CD1c-positive myeloid dendritic cell (primary cell): Measurements from ENCODE around the gene ARAP1.
A peak's percentile ranks its signal among the peaks of the same experiment; 100 is the strongest.

ENCODE experiments used
- DNase-seq: peaks from one replicate; pipeline ENCODE4 v3.0.0-alpha.2; 2016; ENCODE audit errors: extremely low spot score

Gene ARAP1

DNA sequence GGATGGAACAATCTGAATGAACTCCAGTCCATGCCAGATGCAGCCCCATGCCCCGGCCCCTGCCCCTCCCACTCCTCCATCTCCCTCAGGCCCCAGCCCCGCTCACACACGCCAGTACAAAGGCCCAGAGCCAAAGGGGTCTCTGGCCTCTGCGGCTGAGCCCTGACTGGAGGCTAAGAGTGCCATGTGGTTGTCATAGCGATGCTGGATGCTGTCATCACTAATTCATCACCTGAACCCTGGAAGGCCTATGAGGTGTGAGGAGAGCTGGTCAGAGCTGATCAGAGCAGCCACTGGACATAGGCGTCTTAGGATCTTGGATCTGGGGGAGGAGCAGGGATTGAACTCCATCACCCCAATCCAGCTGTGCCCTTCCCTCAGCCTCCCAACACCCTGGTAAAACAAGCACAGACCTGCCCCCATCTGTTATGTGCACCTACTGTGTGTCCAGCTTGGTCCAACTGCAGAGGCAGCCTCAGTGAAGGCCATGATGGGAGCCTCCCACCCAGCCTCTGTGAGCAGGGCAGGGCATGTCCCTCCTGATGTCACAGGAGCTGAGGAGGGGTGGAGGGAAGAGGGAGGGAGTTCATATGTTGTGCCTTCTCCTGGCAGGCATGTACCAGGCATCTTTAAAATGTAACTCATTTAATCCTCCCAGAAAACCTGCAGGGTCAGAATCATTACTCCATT, 94.7 kb downstream of the ARAP1 start:
- DNase-seq: no peak

DNA sequence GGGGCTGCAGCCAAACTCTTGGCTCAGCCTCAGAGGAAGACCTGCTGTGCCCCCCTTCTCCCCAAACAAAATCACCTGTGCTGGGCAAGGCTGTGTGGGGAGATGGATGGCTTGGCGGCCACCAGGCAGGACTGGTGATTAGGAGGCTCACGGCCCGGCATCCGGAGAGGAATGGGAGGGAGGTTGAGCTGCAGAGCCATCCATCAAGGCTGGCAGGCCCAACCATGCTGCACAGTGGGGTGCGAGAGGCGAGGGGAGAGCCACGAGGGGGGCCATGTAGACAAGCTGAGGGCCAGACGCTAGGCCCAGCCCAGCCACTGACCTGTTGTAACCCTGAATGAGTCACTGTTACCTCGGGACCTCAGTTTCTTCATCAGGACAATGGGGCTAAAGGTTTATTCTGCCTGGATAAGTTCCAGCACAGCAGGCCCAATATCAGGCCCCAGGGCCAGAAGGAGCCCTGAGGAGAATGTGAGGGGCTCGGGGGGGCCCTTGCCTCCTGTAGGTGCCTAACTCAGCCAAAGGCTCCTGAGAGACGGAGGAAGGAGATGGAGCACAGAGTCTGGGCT, 96.2 kb downstream of the ARAP1 start:
- no peak for DNase-seq

DNA sequence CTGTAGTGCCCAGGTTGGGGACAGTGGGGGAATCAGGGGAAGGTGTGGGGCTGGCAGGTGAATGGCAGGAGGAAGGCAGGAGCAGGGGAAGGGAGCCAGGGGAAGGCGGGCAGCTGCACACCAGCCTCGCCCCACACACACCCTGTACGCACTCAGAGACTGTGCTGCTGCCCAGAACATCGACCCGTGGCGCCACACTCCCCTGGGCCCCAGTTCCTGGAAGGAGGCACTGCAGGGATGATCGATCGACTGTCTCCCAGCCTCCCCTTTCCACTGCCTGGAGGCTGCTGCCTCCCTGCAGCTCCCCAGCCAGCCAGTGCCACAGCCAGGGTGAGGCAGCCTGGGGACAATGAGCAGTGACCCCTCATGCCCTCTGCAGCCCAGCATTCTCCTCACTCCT, 97.2 kb downstream of the ARAP1 start:
- no peak for DNase-seq

DNA sequence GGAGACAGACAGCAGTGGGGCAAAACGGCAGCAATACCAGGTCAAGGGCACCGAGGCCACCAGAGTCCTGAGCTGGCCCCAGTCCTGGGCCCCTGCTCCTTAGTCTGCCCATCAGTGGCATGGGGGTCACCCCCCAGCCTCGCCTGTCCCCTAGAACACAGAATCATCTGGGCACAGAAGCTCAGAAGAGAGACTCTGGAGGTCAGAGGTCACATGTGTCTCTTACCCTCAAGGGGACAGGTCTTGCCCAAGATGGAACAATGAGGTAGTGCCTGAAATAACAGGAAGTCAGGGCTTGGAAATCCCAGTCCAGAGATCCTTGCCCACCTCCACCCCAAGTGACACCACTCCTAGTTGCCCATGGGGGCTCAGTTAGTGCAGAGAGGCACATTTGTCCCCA, 98.6 kb downstream of the ARAP1 start:
- peak; percentile 50 for DNase-seq

DNA sequence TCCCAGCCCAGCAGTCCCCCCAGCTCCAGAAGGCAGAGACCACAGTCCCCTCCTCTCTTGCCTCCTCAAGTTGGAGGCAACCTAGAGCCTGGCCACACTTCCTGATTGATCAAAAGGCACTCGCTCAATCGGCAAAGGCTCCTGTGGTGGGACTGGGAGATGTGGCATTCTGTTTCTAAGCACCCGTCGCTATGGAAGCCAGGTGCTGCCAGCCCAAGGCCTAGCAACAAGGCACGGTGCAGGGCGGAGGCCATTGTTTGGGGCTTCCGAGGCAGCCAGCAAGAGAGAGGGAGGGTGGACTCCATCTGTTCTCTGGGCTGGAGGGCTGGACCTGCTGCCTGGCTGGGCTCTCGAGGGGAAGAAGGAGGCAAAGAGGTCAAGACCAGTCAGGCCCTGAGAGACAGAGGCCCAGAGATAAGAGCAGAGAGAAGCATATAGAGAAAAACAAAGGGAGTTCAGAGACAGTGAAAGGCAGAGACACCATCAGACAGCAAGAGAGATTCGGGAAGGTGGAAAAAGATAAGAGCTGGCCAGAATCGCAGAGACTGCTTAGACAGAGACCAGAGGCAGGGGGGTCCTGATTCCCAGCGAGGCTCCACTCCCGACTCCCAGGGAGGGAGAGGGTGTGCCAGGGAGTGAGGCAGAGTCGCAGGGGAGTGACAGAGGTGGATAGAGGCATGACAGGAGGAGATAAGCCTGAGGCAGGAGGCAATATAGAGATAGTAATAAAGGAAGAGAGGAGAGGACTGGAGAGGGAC, 99.2 kb downstream of the ARAP1 start:
- no peak for DNase-seq

DNA sequence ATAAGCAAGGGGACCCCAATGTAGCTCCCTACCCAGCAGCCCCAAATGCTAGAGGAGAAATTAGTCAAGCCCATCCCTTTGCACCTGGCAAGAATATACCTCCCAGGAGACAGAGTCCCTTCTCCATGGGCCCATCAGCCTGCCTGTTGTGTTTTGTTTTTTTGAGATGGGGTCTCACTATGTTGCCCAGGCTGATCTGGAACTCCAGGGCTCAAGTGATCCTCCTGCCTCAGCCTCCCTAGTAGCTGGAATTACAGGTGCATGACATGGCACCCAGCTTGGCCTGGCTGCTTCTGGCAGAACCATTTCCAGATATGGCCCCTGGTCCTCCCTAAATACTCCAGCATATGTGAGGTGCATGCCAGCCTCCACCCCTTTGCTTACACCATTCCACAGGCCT, 100.1 kb downstream of the ARAP1 start:
- no peak for DNase-seq

DNA sequence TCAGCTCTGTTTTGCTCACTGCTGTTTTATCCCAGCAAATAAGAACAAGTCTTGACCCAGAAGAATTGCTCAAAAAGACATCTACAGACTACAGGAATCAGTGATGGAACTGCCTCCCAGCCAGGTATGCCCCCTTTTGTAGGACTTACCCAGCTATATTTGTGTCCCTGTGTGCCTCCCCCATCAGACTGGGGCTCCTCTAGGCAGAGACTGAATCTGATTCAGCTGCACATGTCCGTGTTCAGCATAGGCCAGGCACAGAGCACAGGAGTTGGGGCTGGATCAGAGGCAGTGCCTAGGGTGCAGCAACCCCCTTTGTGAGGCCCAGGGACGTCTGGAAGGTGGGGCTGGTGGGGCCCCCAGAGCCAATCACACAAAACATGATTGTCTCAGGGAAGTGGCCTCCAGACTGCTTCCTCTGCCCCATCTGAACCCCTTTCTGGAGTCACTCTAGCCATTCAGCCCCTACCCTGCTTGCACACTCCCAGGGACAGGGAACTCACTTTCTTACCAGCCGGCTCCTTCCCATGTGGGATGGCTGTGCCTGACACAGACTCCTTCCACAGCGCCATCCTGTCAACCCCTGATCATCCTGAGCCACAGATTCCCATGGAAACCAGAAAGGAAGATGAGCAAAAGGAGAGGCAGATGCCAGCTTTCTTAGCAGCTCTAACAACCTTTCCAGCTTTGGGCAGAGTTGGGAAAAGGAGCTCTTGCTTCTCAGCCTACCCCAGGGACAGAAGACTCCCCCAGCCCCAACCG, 102.8 kb downstream of the ARAP1 start:
- DNase-seq: no peak

DNA sequence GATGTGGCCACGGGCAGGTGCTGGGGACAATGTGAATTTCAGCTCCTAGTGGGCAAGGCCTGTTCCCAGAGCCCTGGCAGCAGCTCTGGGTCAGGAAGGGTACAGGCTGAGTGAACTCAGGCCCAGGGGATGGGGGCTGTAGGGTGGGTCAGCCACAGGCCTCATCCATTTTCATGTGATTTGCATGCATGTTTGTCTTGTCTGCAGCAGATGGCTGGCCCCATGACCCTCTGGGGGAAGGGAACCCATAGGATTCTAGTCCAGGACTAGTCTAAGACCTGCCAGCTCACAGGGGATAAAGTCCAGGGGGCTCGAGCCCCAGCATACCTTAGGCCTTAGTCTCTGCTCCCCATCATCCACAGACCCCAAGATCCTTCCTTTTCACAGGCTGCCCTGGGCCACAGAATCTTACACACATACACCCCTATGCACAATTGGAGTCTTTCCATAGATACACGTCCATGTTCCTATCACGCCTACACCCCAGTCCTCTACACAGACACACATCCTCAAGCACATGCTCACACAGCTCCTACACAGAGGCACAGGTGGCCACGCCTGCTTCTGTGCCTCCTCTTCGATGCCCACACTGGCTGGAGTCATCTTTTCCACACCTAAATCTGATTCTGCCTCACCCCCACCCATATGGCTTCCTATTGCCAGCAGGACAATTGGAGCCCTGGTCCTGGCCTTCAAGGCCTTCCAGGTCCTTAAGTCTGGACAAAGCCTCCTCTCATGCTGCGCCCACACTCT, 103.6 kb downstream of the ARAP1 start:
- DNase-seq: no peak

DNA sequence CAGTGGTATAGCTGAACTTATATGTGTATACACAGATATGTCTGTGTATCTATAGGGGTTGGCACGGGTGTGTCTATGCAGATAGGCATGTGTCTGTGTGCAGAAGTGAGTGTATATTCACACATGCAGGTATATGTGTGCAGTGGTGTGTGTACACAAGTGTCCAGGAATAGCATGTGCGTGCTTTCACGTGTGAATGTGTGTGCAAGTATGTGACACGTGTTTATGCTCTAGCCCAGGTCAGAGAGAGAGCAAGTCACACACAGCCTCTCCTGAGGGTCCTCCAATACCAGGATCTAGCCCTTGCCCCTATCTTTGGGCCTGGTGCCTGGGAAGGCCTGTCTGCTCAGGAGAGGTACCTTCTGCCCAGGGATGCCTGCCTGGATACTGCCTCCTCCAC, 104.3 kb downstream of the ARAP1 start:
- no peak for DNase-seq

DNA sequence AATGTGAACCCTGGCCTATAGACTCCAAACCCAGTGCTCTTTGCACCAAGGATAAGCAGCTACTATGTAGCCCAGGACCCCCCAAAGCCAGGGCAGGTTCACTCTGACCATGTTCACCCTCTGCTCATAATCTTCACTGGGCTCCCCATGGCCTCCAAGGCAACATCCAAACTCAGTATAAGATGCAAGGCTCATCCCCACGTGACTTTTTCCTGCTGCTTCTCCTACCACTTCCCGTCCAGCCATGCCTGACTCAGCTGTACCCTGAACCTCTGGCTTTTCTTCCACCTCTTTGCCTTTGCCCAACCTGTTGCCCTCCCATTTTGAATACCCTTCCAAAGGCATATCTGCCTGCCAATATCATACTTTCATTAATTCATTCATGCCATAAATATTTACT, 105.7 kb downstream of the ARAP1 start:
- no peak for DNase-seq

DNA sequence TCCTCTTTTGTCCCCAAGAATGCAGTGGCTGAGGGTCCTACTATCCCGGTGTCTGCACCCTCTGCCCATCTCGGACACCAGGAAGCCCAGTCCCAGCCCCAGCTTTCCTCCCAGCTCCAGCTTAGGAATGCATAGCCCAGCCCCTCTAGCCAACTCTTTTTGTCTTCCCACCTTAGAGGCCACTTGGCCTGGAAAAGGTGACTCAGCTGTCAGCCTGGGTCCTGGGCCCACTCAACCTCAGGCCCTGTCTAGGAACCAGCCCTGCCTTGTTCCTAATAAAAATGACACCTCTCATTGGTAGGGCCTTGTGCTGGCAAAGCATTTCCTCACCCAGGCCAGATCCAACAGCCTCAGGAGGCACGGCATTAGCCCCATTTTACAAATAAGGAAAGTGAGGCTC, 106.2 kb downstream of the ARAP1 start:
- no peak for DNase-seq

DNA sequence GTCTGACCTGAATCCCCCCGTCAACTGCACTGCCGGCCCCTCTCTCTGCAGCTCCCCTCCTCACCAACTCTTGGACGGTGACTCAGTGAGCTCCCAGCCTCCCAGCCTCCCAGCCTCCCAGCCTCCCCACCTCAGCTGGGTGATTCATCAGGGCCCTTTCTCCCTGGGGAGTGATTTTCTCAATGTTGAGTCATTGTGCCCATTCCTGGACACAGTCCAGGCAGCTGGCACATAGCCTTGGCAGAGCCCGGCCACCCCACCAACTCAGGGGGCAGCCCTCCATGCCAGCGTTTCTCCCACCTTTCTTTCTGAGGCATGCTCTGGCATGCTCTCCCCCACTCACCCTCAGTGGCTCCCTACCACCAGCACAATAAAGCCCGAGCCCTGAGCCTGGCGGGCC, 108.7 kb downstream of the ARAP1 start:
- peak; percentile 15 for DNase-seq

DNA sequence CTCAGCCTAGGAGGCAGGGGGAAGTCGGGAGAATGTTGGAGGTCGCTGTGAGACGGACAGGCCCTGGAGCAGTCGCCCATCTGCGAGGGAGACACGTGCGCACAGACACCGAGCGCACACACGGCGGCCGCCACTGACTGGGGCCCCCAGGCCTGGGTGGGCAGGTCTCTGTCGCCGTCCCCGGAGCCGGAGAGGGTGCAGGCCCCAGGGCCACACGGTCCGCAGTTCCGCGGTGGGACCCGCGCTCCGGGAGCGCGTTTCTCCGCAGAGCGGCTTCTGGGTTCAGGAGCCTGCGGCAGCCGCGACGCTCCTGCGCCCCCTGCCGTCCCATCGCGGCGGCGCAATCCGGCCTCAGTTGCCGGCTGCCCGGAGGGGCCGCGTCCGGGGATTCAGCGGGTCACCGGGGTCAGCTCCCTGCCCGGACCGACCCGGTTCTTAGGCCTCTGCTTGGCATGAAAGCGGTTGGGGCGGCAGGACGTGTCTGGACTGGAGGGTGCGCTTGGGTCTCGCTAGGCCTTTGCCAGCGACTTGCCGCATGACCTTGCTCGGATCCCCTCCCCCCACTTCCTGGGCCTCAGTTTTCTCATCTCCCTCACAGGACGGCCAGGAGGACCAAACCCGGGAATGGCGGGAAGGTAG, 109.2 kb downstream of the ARAP1 start:
- DNase-seq: peak; percentile 79

DNA sequence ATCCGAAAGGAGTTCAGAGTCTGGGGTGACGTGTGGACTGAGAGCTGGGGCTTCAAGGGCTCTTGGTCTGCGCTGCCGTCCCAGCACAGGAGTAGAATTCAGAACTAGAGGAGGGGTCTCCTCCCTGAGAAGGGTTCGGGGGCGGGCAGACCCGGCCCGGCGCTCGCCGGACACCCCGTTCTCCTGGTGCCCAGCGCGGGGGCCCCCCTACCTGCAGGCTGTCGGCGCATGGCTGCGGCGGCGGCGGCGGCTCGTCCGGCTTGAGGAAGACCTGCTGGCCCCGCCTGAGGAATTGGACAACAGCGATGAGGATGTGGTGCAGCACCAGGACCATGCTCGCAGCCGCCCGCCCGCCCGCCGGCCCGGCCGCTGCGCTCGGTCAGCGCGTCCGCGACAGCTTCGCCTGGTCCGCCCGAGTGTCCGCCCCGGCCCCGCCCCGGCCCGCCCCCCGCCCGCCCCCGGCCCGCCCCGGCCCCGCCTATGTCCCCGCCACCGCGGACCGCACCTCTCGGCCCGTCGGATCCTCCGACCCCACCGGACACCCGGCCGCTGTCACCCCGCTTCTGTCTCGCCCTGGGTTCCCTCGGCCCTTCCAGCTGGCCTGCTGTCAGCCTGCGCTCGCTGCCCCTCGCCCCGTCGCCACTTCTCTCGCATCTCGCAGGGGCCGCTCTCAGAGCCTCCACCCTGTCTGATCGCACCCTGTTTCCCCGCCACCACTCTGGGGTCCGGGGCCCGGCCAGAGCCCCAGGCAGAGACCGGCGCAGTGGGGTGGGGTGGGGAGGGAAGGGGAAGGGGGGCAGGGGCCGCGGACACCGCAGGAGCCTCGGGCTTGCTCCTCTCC, 109.9 kb downstream of the ARAP1 start:
- DNase-seq: peak; percentile 43

DNA sequence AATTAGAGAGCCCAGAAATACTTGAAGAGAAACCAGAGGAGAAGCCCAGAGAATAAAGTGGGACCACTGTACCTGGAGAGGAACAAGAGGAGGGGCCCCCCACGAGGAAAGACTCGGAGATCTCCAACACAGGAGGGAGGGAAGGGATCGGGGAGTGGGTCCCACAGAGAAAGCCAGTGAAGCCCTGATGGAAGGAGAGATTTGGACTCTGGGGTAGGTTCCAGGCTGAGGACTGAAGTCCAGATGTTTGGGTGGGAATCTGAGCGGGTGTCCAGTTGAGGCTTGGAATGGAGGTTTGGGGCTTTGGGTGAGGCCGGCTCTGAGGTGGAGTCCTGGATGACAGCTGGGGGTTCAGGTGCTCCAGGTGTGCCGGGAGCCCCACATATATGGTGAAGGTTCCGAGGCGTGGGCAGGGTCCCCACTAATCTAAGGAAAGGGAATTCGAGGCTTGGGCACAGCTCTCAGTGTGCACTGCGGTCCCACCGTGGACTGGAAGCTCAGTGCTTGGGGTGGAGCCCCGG, 110.6 kb downstream of the ARAP1 start:
- no peak for DNase-seq

DNA sequence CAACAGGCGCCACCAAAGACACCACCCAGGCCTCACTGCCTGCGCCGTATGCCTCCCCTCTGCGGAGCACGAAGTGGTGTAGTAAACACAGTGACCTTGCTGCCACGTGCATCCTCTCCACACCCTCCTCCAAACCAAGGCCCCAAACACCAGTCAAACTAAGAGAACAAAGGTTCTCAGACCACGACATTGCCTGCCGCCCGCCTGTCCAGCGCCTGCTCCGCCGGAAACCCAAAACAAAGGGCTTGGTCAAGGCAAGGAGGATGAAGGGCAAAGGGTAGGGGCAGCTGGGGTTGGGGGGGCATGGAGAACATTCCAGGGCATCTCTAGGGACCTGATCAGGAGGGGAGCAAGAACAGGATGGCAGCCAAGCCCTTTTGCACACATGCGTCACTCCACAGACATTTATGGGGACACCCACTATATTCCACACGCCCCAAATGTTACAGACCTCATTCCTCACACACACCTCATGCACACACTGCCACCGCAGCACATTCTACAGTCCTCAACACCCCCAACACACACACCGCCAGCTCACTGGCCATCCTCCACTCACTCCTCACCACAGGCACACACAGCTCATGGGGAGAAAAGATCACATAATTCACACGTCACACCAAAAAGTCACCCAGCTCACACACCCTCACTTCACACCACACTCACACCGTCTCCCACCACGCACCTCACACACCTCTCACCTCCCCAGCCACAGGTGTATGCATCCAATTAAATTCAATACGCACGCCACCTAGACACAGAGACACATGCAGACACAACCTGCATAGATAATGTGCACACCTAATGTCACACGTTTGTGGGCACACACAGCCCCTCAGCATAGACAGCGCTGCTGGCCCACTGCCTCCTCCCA, 112.5 kb downstream of the ARAP1 start:
- DNase-seq: no peak

DNA sequence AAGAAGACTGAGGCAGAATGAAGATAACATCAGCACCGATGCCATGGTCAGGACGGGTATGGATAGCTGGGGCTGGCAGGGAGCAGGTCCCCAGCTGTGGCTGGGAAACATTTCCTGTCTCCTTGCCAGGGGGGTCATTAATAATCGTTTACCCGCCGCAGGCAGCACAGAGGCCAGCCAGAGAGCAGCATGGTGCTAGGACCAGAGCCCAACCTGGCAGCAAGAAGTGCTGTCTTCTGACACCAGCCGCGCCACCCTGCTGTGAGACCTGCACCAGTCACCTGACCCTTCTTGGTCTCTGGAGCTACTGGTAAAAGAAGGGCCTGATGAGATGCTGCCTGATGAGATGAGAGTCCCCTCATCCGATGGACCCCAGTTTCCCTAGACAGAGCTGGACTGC, 114.3 kb downstream of the ARAP1 start:
- DNase-seq: no peak

DNA sequence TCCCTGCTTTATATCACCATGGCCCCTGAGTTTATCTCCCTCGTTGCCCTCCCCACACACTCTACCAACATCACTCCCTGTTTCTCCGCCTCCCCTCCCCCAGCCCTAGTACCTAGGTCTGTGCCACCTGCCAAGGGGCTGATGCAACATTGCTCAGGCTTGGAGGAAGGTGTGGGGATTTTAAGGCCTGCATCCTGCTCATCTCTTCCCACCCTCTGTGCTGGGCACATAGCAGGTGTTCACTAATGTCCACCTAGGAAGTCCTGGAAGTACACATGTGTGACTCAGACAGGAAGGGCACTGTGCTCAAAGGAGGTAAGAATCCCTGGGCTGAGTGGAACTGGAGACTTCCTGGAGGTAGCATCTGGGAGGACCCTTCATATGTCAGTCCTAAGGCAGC, 115.0 kb downstream of the ARAP1 start:
- no peak for DNase-seq

DNA sequence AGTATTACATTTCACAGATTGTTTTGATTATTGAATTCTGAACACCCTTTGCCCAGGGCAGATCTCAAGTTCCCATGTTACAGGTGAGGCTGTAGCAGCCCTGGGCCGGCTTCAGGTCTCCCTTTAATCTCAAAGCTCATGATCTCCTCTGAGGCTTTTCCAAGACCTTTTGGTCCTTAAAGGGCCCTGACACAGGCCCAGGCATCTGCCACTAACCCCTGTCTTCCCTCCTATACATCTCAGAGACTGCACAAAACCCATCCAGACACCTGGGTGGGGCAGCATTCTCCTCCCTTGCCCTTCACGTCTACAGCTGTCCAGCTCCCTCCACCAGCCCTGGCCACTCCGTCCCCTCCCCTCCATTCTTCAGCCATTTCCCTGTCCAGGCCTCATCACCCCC, 115.8 kb downstream of the ARAP1 start:
- no peak for DNase-seq
